GM18867 (cell line): ENCODE data around the gene RRP15.
A peak's percentile ranks its signal among the peaks of the same experiment; 100 is the strongest.

Experiments used
- ATAC-seq: cut with Tn5 transposase; IDR thresholded peaks from one replicate; pipeline ENCODE4 v1.9.1; 2021; ENCODE audit warnings: mild to moderate bottlenecking, moderate library complexity; ENCODE audit not compliant: unreplicated experiment

RRP15 gene

GRCh38 chr1:218357211-218357892, 72.3 kb downstream of the RRP15 start:
- no peak for ATAC-seq

- no peak for ATAC-seq
These were observed 72.8 kb downstream of the RRP15 start for GRCh38 chr1:218357893-218358232.

DNA sequence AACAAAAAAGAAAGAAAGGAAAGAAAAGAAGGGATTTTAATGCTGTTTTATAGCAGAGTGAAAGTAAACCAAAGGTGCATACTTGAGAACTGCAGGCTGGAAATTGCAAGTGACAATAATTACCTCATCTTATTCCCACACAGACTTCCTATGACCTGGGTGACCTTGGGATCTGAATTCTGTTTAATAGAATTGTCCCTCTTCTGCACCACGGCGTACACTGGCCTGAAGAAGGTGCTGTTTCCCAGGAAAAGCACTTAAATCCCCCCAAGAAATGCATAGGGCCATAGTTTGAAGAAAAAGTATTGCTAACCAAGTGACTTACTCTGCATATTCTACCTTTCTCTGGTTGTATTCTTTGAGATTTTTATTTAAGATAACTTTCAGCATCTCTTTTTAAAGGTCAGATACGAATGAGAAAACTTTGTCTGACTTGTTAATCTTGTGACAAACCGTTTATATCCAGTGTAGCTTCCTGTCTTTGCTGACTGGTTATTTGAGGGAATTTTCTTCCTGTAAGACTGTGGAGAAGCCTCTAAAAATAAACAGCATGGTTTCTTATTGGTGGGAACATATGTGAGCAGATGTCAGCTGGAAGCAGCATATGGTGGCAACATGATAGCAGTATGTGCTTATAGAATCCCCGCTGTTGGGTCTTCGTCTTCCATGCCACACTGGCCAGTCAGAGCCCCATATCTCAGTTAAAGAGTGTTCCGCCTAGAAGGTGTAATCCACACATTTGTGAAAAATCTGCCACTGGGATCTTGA, 76.4 kb downstream of the RRP15 start:
- no peak for ATAC-seq

GRCh38 chr1:218362418-218363076, 77.5 kb downstream of the RRP15 start:
- ATAC-seq = no peak

DNA sequence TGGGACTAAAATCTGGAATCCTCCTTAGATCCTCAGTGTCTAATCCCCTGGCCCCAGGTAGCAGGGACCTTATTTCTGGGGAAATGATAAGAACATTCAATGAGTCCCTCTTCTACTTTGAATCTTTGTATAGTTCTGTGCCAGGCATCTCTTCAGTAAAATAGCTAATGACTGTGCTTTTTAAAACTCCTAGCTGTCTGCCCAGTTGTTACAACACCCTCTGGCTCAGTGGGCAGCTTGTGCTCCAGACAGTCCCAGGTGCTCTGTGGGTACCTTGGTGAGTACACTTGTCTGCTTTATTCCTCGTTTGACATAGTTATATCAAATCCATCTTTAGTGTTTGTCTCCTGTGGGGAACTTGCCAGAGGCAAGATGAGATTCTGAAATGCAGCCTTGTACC, 78.0 kb downstream of the RRP15 start:
- no peak for ATAC-seq

DNA sequence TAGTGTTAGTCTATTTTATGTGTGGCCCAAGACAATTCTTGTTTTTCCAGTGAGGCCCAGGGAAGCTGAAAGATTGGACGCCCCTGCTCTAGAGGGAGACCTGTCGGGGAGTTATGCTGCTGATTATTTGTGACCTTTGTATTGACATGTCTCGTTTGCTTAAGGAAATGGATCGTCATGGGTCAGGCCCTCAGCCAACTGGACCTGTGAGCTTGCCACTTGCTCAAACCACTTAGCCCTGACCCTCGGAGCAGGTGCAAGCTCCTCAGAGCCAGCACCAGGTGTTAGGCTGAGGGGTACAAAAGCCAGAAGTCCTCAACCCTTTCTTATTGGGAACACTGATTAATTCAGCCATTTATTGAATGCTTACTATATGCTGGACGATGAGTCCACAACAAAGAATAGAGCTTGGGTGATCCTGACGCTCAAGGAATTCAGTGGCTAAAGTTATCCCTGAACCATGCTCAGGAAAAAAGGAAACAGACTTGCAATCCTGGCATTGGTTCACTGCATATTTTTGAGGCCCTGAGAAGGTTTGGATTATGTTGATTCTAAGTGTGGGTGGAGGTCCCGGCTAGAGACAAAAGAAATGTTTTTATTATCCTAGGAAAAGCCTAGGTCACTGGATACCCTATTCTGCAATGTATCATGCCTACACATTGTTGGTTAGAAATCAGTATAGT, 79.1 kb downstream of the RRP15 start:
- ATAC-seq = no peak

GRCh38 chr1:218365226-218365999, 80.3 kb downstream of the RRP15 start:
- ATAC-seq = no peak

DNA sequence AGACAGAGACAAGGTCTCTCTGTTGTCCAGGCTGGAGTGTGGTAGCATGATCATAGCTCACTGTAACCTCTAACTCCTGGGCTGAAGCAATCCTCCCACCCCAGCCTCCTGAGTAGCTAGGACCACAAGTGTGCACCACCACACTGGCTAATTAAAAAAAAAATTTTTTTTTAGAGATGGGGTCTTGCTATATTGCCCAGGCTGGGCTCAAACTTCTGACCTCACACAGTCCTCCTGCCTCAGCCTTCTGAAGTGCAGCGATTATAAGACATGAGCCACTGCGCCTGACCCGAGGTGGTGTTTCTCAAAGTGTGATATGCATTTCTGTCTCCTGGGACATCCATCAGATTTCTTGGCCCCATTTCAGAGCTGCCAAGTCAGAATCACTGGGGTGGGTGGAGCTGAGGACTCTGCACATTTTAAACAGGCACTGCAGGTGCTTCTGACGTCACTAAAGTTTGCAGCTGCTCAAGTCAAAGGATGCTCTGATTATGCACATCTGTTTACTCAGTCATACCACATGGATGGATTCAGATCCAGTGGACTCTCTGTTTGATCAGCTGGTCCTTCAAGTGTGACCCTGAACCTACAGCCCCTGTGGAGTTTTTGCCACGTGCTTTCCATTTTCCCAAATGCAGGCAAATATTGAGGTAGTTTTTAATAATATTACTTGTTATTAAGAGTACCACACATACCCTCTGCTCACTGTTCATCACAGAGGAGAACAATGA, 81.4 kb downstream of the RRP15 start:
- ATAC-seq = no peak

DNA sequence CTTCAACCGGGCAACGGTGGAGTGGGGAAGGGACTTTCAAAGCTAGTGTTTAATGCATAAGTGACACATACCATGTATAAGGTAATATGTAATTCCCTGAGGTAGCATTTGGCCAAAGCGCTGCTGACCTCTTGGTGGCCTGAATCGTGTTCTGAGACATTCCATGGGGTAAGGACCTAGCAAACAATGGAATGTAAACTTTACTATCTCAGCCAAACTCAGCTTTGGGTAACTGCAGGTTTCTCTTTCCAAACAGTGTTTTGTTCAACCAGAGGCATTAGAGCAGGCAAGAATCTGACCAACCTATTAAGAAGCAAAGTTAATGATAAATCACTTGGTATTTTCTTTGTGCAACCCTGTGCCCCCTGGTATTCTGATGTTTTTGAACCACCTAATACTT, 82.0 kb downstream of the RRP15 start:
- no peak for ATAC-seq

- ATAC-seq = no peak
These were observed 83.6 kb downstream of the RRP15 start for GRCh38 chr1:218368686-218369085.

DNA sequence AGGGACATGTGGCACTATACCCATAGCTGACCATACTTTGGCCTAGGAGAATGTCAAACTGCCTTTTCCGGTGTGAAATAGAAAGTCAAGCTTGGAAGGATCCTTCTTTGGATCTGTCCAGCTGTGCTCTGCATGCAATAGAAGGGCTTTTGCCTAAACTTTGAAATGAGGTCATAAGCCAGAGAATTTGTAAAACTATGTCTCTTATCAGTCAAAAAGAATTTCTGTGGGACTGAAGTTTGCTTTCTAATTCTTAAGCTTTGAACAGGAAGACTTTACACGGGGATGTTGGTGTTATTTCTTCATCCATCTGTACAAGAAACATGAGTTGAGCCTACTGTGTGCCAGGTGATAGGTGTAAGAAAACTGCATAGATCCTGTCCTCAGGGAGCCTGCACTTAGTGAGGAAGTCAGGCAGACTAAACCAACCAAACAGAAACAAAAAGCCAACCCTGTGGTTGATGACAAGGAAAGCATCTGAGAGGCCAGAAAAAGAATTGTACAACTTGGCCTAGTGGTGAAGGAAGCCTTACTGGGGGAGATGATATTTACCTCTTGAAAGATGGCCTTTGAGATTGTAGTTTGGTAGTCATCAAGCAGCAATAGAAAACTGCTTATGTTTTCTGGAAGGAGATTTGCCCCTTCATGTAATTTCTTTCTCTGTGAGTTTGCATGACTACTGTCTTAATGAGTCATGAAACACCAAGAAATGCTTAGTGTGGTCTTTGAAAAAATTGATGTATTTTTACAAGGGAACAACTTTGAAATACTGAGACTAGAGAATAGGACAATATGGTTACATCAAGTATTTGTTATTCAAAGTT, 84.8 kb downstream of the RRP15 start:
- no peak for ATAC-seq

GRCh38 chr1:218371927-218372672, 87.0 kb downstream of the RRP15 start:
- ATAC-seq = no peak

DNA sequence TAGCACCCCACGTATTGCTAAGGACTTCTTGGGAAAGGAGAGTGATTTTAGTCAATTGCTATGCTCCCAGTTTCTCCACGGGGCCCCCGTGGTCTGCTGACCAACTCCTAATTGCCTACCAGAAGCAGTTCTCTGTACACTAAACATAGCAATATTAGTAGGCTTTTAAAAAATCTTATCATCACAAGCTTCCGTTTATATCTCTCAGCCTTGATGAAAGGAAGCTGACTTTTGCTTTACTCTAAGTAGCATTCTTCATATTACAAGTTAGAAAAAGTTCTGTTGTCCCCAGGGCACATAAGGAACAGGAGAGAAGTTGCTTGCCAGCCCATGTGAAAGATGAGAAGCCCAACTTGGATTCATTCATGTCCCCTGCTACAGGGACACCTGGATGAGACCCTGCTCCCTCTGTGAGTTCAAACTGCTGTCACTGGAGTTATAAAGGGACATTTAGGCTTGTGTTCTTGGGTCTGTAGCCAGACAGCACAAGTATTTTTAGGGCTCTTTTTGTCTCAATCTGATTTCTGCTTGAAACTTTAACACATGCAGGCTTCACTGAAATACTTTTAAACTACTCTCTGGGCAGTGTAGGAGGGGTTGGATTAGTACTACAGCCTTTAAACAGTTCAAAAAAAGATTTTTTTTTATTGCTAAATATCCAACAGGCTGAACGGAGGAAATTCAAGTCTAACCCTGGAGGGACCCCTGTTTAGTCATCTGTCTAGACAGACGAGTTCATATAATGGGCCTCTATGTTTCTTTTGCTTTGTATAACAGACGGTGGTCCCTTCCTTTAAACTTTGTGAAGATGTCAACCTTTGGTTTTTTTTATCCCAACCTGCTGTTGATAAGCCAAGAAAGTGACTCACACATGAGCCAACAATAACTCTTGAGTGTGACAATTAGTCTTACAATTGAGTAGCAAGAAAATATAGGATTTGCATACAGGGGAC, 89.6 kb downstream of the RRP15 start:
- no peak for ATAC-seq

DNA sequence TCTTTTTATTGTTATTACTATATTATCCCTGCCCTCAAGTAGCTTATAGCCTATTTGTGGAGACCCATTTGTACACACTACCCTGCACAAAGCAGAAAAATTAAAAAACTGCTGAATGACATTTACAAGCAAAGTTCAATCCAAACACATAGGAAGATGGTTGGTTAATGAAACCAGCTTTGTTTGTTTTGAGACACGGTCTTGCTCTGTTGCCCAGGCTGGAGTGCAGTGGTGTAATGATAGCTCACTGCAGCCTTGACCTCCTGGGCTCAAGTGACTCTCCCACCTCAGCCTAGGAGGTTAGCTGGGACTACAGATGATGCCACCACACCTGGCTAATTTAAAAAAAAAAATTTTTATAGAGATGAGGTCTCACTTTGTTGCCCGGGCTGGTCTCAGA, 91.6 kb downstream of the RRP15 start:
- ATAC-seq = peak; percentile 18

GRCh38 chr1:218377143-218377660, 92.1 kb downstream of the RRP15 start:
- peak; percentile 84 for ATAC-seq

GRCh38 chr1:218380125-218380977, 95.3 kb downstream of the RRP15 start:
- ATAC-seq = no peak
